Activated B cell treated with CpG ODN at 0.5 μM for 24 hours (primary cell): ENCODE data around the gene CTSA. TPM values are rescaled to one million over a fixed set of nuclear protein-coding genes. Genes with fewer than 3 reads are reported as not detected.

ENCODE experiments used
- ATAC-seq: fragments of 200-7000 bp; cut with Tn5 transposase; one replicate; pipeline ENCODE4 v1.10.0; 2021; ENCODE audit warnings: low read depth, mild to moderate bottlenecking, moderate library complexity
- CTCF ChIA-PET: fragments of 350-600 bp; sonication (Branson Sonifier 250); formaldehyde crosslinking; loops from one replicate; lab custom pipeline; 2021; ENCODE audit warnings: antibody characterized with exemption; lab: Charles Lee
- POLR2A ChIA-PET: fragments of 350-600 bp; sonication (Branson Sonifier 250); formaldehyde crosslinking; loops from one replicate; lab custom pipeline; 2021; ENCODE audit warnings: antibody characterized with exemption; lab: Charles Lee
- DNase-seq: peaks from one replicate; pipeline ENCODE4 v3.0.0; 2022
- H3K27ac Mint-ChIP-seq: one replicate; pipeline ENCODE4 v1.8.0; 2020; ENCODE audit warnings: mixed read lengths
- H3K27me3 Mint-ChIP-seq: one replicate; pipeline ENCODE4 v1.8.0; 2021; ENCODE audit warnings: mixed read lengths
- H3K36me3 Mint-ChIP-seq: one replicate; pipeline ENCODE4 v1.8.0; 2021; ENCODE audit warnings: low read depth, mixed read lengths
- H3K4me1 Mint-ChIP-seq: one replicate; pipeline ENCODE4 v1.8.0; 2021; ENCODE audit warnings: mixed read lengths
- H3K4me3 Mint-ChIP-seq: one replicate; pipeline ENCODE4 v1.8.0; 2020; ENCODE audit warnings: mild to moderate bottlenecking, mixed read lengths
- H3K9me3 Mint-ChIP-seq: one replicate; pipeline ENCODE4 v1.8.0; 2020; ENCODE audit warnings: mixed read lengths
- CTCF ChIP-seq: fragments of 200-600 bp; IDR thresholded peaks from one replicate; pipeline ENCODE4 v1.8.0; 2022; ENCODE audit warnings: antibody characterized with exemption, mild to moderate bottlenecking
- intact Hi-C: fragments of 100-400 bp; cut with micrococcal nuclease; formaldehyde crosslinking; loops from one replicate; pipeline ENCODE4 v1.15.1; 2024
- total RNA-seq: library from RNA; stranded (reverse); gene quantifications from 2 replicates; pipeline ENCODE4 v1.2.3, GENCODE V29; 2022

Gene CTSA
- total RNA-seq, 1 donor from 2014 or later, result 67.2 TPM

- H3K4me1 Mint-ChIP-seq, result peaks cover 22% of the 10 kb centered on the region
Observed at GRCh38 chr20:45940053-45940452, 48.9 kb downstream of the CTSA start.

GRCh38 chr20:45940469-45940868, 49.3 kb downstream of the CTSA start:
- no peak for ATAC-seq

More at GRCh38 chr20:45940053-45940452, 48.9 kb downstream of the CTSA start:
- intact Hi-C loops, result no loop called here
- peaks cover 70% of the 10 kb centered on the region for H3K36me3 Mint-ChIP-seq
- no peak for TF ChIP-seq CTCF
- no peak overlapping the region for H3K4me3 Mint-ChIP-seq
- H3K27me3 Mint-ChIP-seq, result no peaks in the 10 kb centered on the region
- ATAC-seq, result no peak
- DNase-seq, result no peak
- H3K27ac Mint-ChIP-seq, result no peak overlapping the region
- ChIA-PET POLR2A (interaction anchor here (0.6 kb wide), 1 partner anchor 29 kb away, joined by 4 read pairs; no protein-coding TSS in a partner anchor), CTCF (no interaction called here)
- no peaks in the 10 kb centered on the region for H3K9me3 Mint-ChIP-seq

GRCh38 chr20:45943613-45944012, 52.5 kb downstream of the CTSA start:
- CTCF ChIA-PET, result no interaction called here
- DNase-seq (no peak), ATAC-seq (no peak)
- H3K27ac Mint-ChIP-seq, result no peak overlapping the region
- H3K4me3 Mint-ChIP-seq, result no peak overlapping the region
- H3K4me1 Mint-ChIP-seq, result peaks cover 4% of the 10 kb centered on the region
- H3K9me3 Mint-ChIP-seq, result no peaks in the 10 kb centered on the region
- POLR2A ChIA-PET, result no interaction called here
- TF ChIP-seq CTCF, result no peak
- no peaks in the 10 kb centered on the region for H3K27me3 Mint-ChIP-seq
- intact Hi-C loops, result no loop called here
- peaks cover 81% of the 10 kb centered on the region for H3K36me3 Mint-ChIP-seq

More at GRCh38 chr20:45940469-45940868, 49.3 kb downstream of the CTSA start:
- Mint-ChIP-seq H3K27ac (no peak overlapping the region), H3K4me3 (no peak overlapping the region), H3K4me1 (peaks cover 19% of the 10 kb centered on the region), H3K9me3 (no peaks in the 10 kb centered on the region), H3K36me3 (peaks cover 71% of the 10 kb centered on the region), H3K27me3 (no peaks in the 10 kb centered on the region)
- intact Hi-C loops, result no loop called here
- DNase-seq, result no peak
- TF ChIP-seq CTCF, result no peak
- ChIA-PET CTCF (no interaction called here), POLR2A (interaction anchor here (0.5 to 0.6 kb wide), 2 partner anchors 30 to 68 kb away, joined by 4 to 6 read pairs; no protein-coding TSS in a partner anchor)

- Mint-ChIP-seq H3K4me3 (no peak overlapping the region), H3K9me3 (no peaks in the 10 kb centered on the region)
Observed at GRCh38 chr20:45944151-45944964, 53.2 kb downstream of the CTSA start.

More at GRCh38 chr20:45944151-45944964, 53.2 kb downstream of the CTSA start:
- DNase-seq (no peak), ATAC-seq (no peak)
- TF ChIP-seq CTCF, result no peak
- intact Hi-C loops, result no loop called here
- ChIA-PET POLR2A (no interaction called here), CTCF (interaction anchor here (0.7 to 1.0 kb wide), 2 partner anchors 8 to 25 kb away, joined by 3 read pairs; no protein-coding TSS in a partner anchor)
- Mint-ChIP-seq H3K27ac (no peak overlapping the region), H3K4me1 (peaks cover 4% of the 10 kb centered on the region), H3K27me3 (no peaks in the 10 kb centered on the region), H3K36me3 (peaks cover 81% of the 10 kb centered on the region)
